ENCODE measurements around the gene FOXF1. TPM values are rescaled to one million over a fixed set of nuclear protein-coding genes. Genes with fewer than 3 reads are reported as not detected.

FOXF1 gene
- polyA plus RNA-seq, 1 donor (not counting 4 experiments of a cell fraction or from before 2014, with no cell fraction given), result not detected

DNA sequence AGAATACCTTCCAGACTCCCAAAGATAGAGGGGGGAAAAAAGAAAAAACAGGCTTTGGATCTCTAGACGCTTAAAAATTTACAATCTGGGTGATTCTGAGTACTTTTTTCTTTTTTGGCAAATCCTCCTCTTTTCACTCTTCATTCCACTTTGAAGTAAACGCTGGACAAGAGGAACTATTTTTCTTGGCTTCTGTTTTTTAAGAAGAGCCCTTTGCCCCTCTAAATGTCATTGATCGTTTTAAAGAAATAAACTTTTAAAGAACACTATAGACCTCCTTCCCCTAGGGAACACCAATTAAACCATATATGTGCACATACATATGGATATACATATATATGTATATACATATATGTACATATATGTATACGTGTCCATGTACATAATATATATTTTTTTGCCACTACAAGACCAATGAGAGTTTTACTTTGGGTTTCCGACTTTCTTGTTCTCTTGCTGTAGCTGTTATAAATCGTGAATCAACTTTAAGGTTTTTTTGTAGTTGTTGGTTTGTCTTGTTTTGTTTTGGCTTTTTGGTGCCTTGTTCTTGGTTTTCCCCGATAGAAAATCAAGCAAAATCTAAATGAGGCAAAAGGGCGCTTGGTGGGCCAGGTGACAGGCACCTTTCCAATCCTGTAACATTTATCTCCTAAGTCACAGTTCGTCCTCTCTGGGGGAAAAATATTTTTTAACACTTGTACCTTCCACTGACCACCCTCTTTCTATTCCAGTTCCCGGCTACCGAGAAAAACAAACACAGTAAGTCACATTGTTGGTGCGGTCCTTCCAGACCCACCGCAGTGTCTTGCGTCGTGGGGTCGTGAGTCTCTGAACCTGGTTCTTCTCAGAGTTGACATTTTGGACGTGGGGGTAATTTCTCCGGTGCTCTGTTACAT lies 4.4 kb downstream of the FOXF1 start:
- Histone ChIP-seq H3K79me2 (ENCODE audit: control insufficient read depth, insufficient read depth, low read length) (no peaks in the 10 kb centered on the region), H2AFZ (ENCODE audit: control insufficient read depth, low read length) (no peak overlapping the region), H3K9me3 (ENCODE audit: control insufficient read depth, low read depth, low read length) (no peaks in the 10 kb centered on the region), H3K4me1 (ENCODE audit: control insufficient read depth, extremely low read depth, insufficient read depth, low read length) (no peaks in the 10 kb centered on the region), H4K20me1 (ENCODE audit: control insufficient read depth, extremely low read depth, insufficient read depth, low read length) (peaks cover 2% of the 10 kb centered on the region), H3K9me1 (ENCODE audit: control insufficient read depth, extremely low read depth, insufficient read depth, low read length) (no peaks in the 10 kb centered on the region), H3K27ac (ENCODE audit: control insufficient read depth, insufficient read depth, low read length) (no peak overlapping the region), H3K4me3 (ENCODE audit: control insufficient read depth in 2 of 3, extremely low read depth in 1 of 3, insufficient read depth in 2 of 3, low read depth in 1 of 3, low read length in 3 of 3) (no peak overlapping the region), H3K27me3 (ENCODE audit: control insufficient read depth, extremely low read depth, insufficient read depth, low read length) (peaks cover 98% of the 10 kb centered on the region), H3K36me3 (ENCODE audit: control insufficient read depth in 2 of 2, extremely low read depth in 1 of 2, insufficient read depth in 2 of 2, low read length in 2 of 2) (no peaks in the 10 kb centered on the region), H3K9ac (ENCODE audit: control insufficient read depth, extremely low read depth, insufficient read depth, low read length) (no peak overlapping the region), H3K4me2 (ENCODE audit: control insufficient read depth, extremely low read depth, insufficient read depth, low read depth, low read length) (no peak overlapping the region)
- dilution Hi-C loops (cut with MboI; ENCODE audit: extremely low pct_ligation_motif_present, low sequenced_read_pairs), result loop anchor here (10.0 kb wide), 1 partner anchor 440 kb away; no protein-coding TSS in a partner anchor
- DNase-seq (ENCODE audit: low read depth, low spot score) (no peak), FAIRE-seq (no peak)
- no peak for TF ChIP-seq EZH2 (IDR thresholded peaks at IDR 0.05; ENCODE audit: low read length)
- TF ChIP-seq, protein P1, sequence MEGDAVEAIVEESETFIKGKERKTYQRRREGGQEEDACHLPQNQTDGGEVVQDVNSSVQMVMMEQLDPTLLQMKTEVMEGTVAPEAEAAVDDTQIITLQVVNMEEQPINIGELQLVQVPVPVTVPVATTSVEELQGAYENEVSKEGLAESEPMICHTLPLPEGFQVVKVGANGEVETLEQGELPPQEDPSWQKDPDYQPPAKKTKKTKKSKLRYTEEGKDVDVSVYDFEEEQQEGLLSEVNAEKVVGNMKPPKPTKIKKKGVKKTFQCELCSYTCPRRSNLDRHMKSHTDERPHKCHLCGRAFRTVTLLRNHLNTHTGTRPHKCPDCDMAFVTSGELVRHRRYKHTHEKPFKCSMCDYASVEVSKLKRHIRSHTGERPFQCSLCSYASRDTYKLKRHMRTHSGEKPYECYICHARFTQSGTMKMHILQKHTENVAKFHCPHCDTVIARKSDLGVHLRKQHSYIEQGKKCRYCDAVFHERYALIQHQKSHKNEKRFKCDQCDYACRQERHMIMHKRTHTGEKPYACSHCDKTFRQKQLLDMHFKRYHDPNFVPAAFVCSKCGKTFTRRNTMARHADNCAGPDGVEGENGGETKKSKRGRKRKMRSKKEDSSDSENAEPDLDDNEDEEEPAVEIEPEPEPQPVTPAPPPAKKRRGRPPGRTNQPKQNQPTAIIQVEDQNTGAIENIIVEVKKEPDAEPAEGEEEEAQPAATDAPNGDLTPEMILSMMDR (optimal IDR thresholded peaks at IDR 0.05 in 1 of 3, IDR thresholded peaks at IDR 0.05 in 1 of 3, conservative IDR thresholded peaks at IDR 0.05 in 1 of 3; ENCODE audit: extremely low read depth in 1 of 3, insufficient read depth in 2 of 3, low read length in 3 of 3), result no peak

DNA sequence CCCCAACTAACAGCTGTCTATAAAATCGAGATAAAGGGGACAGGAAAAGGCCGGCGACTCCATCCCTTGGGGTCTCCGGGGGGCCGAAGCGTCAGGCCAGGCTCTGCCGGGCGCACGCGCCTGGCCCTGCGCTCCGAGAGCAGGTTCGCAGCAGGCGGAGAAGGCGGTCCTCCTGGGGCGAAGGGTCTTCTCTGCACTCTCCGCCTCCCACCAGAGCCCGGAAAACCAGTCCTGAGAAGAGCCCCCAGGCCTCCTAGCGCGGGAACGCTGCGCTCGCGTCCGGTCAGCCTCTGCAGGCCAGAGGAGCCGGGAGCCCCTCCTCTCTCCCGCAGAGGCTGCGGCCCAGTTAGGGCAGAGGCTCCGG lies 5.1 kb downstream of the FOXF1 start:
- TF ChIP-seq, protein P1 (optimal IDR thresholded peaks at IDR 0.05 in 1 of 3, IDR thresholded peaks at IDR 0.05 in 1 of 3, conservative IDR thresholded peaks at IDR 0.05 in 1 of 3; ENCODE audit: extremely low read depth in 1 of 3, insufficient read depth in 2 of 3, low read length in 3 of 3), result no peak
- TF ChIP-seq EZH2 (IDR thresholded peaks at IDR 0.05; ENCODE audit: low read length), result no peak
- Histone ChIP-seq H3K4me1 (ENCODE audit: control insufficient read depth, extremely low read depth, insufficient read depth, low read length) (no peaks in the 10 kb centered on the region), H3K9me3 (ENCODE audit: control insufficient read depth, low read depth, low read length) (no peaks in the 10 kb centered on the region), H3K4me3 (ENCODE audit: control insufficient read depth in 2 of 3, extremely low read depth in 1 of 3, insufficient read depth in 2 of 3, low read depth in 1 of 3, low read length in 3 of 3) (no peak overlapping the region), H3K79me2 (ENCODE audit: control insufficient read depth, insufficient read depth, low read length) (no peaks in the 10 kb centered on the region), H3K9ac (ENCODE audit: control insufficient read depth, extremely low read depth, insufficient read depth, low read length) (no peak overlapping the region), H3K4me2 (ENCODE audit: control insufficient read depth, extremely low read depth, insufficient read depth, low read depth, low read length) (no peak overlapping the region), H3K36me3 (ENCODE audit: control insufficient read depth in 2 of 2, extremely low read depth in 1 of 2, insufficient read depth in 2 of 2, low read length in 2 of 2) (no peaks in the 10 kb centered on the region), H2AFZ (ENCODE audit: control insufficient read depth, low read length) (no peak overlapping the region), H3K9me1 (ENCODE audit: control insufficient read depth, extremely low read depth, insufficient read depth, low read length) (no peaks in the 10 kb centered on the region), H4K20me1 (ENCODE audit: control insufficient read depth, extremely low read depth, insufficient read depth, low read length) (peaks cover 2% of the 10 kb centered on the region), H3K27ac (ENCODE audit: control insufficient read depth, insufficient read depth, low read length) (no peak overlapping the region), H3K27me3 (ENCODE audit: control insufficient read depth, extremely low read depth, insufficient read depth, low read length) (peaks cover 91% of the 10 kb centered on the region)
- FAIRE-seq (no peak), DNase-seq (ENCODE audit: low read depth, low spot score) (no peak)
- dilution Hi-C loops (cut with MboI; ENCODE audit: extremely low pct_ligation_motif_present, low sequenced_read_pairs), result loop anchor here (10.0 kb wide), 1 partner anchor 441 kb away; no protein-coding TSS in a partner anchor

Data from keratinocyte (primary cell).